GM23248 (cell line): ENCODE results near the gene TAF1B. TPM values are rescaled to one million over a fixed set of nuclear protein-coding genes. Genes with fewer than 3 reads are reported as not detected.
"Not testable (repeated sequence)": the region's sequence is repeated elsewhere in the genome, so short reads cannot be mapped to it uniquely, and the experiment has no call there.

Source experiments
- DNase-seq: peaks from one replicate; pipeline ENCODE4 v3.0.0-alpha.2; 2015
- H2AFZ ChIP-seq: fragments of 200-600 bp; sonication (generic); 2 replicates; pipeline ENCODE4 v1.6.1; 2016; ENCODE audit warnings: antibody characterized with exemption
- H3F3A ChIP-seq: fragments of 200-600 bp; sonication (generic); 2 replicates; pipeline ENCODE4 v1.6.1; 2016; ENCODE audit warnings: mild to moderate bottlenecking, antibody characterized with exemption, mixed run types; ENCODE audit not compliant: insufficient read depth
- H3K27ac ChIP-seq: fragments of 200-600 bp; sonication (generic); 2 replicates; pipeline ENCODE4 v1.5.1; 2016; ENCODE audit warnings: mild to moderate bottlenecking
- H3K27me3 ChIP-seq: fragments of 200-600 bp; sonication (generic); replicated peaks from 2 replicates; pipeline ENCODE4 v1.6.1; 2016; ENCODE audit warnings: mild to moderate bottlenecking; ENCODE audit not compliant: insufficient read depth
- H3K36me3 ChIP-seq: fragments of 200-600 bp; sonication (generic); 2 replicates; pipeline ENCODE4 v1.6.1; 2016; ENCODE audit warnings: low read depth, mild to moderate bottlenecking
- H3K4me1 ChIP-seq: fragments of 200-600 bp; sonication (generic); 2 replicates; pipeline ENCODE4 v1.6.1; 2016; ENCODE audit warnings: mild to moderate bottlenecking; ENCODE audit not compliant: insufficient read depth
- H3K4me2 ChIP-seq: fragments of 200-600 bp; sonication (generic); one replicate; pipeline ENCODE4 v1.6.1; 2016; ENCODE audit warnings: mild to moderate bottlenecking; ENCODE audit not compliant: unreplicated experiment
- H3K4me3 ChIP-seq: fragments of 200-600 bp; sonication (generic); 2 replicates; pipeline ENCODE4 v1.5.1; 2016; ENCODE audit warnings: mild to moderate bottlenecking
- H3K79me2 ChIP-seq: fragments of 200-600 bp; sonication (generic); 2 replicates; pipeline ENCODE4 v1.6.1; 2016; ENCODE audit warnings: mild to moderate bottlenecking; ENCODE audit not compliant: insufficient read depth
- H3K9ac ChIP-seq: fragments of 200-600 bp; sonication (generic); 2 replicates; pipeline ENCODE4 v1.6.1; 2016; ENCODE audit warnings: mild to moderate bottlenecking
- H3K9me2 ChIP-seq: fragments of 200-600 bp; sonication (generic); 2 replicates; pipeline ENCODE4 v1.6.1; 2016; ENCODE audit warnings: mixed run types, mild to moderate bottlenecking, moderate library complexity; ENCODE audit not compliant: insufficient read depth
- H3K9me3 ChIP-seq: fragments of 200-600 bp; sonication (generic); one replicate; pipeline ENCODE4 v1.6.1; 2017; ENCODE audit warnings: low read depth
- H4K20me1 ChIP-seq: fragments of 200-600 bp; sonication (generic); 2 replicates; pipeline ENCODE4 v1.6.0; 2016; ENCODE audit not compliant: insufficient read depth
- EZH2 ChIP-seq: fragments of 200-600 bp; sonication (generic); IDR thresholded peaks from 2 replicates; pipeline ENCODE4 v1.6.1; 2018; ENCODE audit warnings: antibody characterized with exemption, mild to moderate bottlenecking; ENCODE audit not compliant: insufficient read depth, poor library complexity, severe bottlenecking
- EZH2phosphoT487 ChIP-seq: fragments of 200-600 bp; sonication (generic); IDR thresholded peaks from 2 replicates; pipeline ENCODE4 v1.6.1; 2018; ENCODE audit warnings: antibody characterized with exemption, moderate library complexity, mild to moderate bottlenecking, low read depth; ENCODE audit not compliant: insufficient read depth
- WGBS, 2 experiments: methylation state at CpG; one replicate each; pipeline ENCODE4 v1.1.6; 2015 to 2017; ENCODE audit warnings: low lambda C conversion rate in 2 of 2, low coverage in 1 of 2; ENCODE audit errors: missing lambda C conversion rate in 2 of 2; 5-methylcytosine and 5-hydroxymethylcytosine counted together
- in situ Hi-C: fragments of 300-500 bp; cut with MboI; formaldehyde crosslinking; loops from 2 replicates; pipeline ENCODE4 v1.15.0; 2020
- polyA plus RNA-seq: library from polyadenylated mRNA; unstranded; fragments of >200 nt; fragmentation: Nextera tagmentation; extraction: Ambion mirVana; gene quantifications from 2 replicates; pipeline ENCODE4 v1.2.1, GENCODE V29; 2016
- total RNA-seq: library from RNA; depleted of rRNA; stranded (reverse); fragments of >200 nt; shearing (Covaris generic); gene quantifications from 2 replicates; pipeline ENCODE4 v1.2.3, GENCODE V29; 2014

TAF1B gene
- total and polyA plus RNA-seq, 2 experiments from 2014 or later: 16.6 to 27.0 TPM

DNA sequence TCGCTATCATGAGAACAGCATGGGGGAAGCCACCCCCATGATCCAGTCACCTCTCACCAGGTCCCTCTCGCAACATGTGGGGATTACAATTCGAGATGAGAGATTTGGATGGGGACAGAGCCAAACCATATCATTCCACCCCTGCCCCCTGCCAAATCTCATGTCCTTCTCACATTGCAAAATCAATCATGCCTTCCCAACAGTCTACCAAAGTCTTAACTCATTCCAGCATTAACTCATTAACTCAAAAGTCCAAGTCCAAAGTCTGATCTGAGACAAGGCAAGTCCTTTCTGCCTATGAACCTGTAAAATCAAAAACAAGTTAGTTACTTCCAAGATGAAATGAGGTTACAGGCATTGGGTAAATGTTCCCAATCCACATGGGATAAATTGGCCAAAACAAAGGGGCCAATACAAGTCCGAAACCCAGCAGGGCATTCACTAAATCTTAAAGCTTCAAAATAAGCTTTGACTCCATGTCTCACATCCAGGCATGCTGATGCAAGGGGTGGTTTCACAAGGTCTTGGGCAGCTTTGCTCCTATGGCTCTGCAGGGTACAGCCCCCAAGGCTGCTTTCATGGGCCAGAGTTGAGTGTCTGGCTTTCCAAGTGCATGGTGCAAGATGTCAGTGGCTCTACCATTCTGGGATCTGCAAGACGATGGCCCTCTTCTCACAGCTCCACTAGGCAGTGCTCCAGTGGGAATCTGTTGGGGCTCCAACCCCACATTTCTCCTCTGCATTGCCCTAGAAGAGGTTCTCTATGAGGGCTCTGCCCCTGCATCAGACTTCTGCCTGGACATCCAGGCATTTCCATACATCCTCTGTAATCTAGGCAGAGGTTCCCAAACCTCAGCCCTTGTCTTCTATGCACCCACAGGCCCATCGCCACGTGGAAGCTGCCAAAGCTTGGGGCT is 14.8 kb downstream of the TAF1B start:
- 99% methylated on average over 7 of the region's 7 CpGs for WGBS, 2 experiments

DNA sequence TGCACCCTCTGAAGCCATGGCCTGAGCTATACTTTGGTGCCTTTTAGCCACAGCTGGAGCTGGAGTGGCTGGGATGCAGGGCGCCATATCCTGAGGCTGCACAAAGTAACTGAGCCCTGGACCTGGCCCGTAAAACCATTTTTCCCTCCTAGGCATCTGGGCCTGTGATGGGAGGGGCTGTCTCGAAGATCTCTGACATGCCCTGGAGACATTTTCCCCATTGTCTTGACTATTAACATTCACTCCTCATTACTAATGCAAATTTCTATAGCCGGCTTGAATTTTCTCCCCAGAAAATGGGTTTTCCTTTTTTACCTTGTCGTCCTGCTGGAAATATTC is 15.4 kb downstream of the TAF1B start:
- H3K36me3 ChIP-seq: peaks cover 55% of the 10 kb centered on the region; the same call in 1 of the 2 replicates
- no peak for DNase-seq
- no peaks in the 10 kb centered on the region for H3K4me1 ChIP-seq
- no peak overlapping the region for H2AFZ ChIP-seq
- no peak overlapping the region for H3K4me3 ChIP-seq
- WGBS, 2 experiments: 95 to 99% methylated on average over 5 of the region's 5 CpGs
- H4K20me1 ChIP-seq: no peaks in the 10 kb centered on the region
- in situ Hi-C loops: no loop called here
- H3K9me3 ChIP-seq: no peaks in the 10 kb centered on the region
- no peak overlapping the region for H3K27ac ChIP-seq
- H3K79me2 ChIP-seq: no peaks in the 10 kb centered on the region
- H3K4me2 ChIP-seq: no peak overlapping the region
- no peaks in the 10 kb centered on the region for H3K27me3 ChIP-seq
- no peaks in the 10 kb centered on the region for H3K9me2 ChIP-seq
- H3F3A ChIP-seq: no peaks in the 10 kb centered on the region
- TF ChIP-seq EZH2: no peak
- TF ChIP-seq EZH2phosphoT487: no peak
- H3K9ac ChIP-seq: no peak overlapping the region

More for the DNA sequence above, 14.8 kb downstream of the TAF1B start:
- in situ Hi-C loops: no loop called here
- Histone ChIP-seq H3K9me3 (no peaks in the 10 kb centered on the region), H4K20me1 (no peaks in the 10 kb centered on the region), H3K9ac (no peak overlapping the region), H3K9me2 (no peaks in the 10 kb centered on the region), H3K36me3 (peaks cover 57% of the 10 kb centered on the region; the same call in 1 of the 2 replicates), H3K4me3 (no peak overlapping the region), H2AFZ (no peak overlapping the region), H3K27ac (no peak overlapping the region), H3K27me3 (no peaks in the 10 kb centered on the region), H3F3A (no peaks in the 10 kb centered on the region), H3K4me2 (no peak overlapping the region), H3K79me2 (no peaks in the 10 kb centered on the region), H3K4me1 (no peaks in the 10 kb centered on the region)
- TF ChIP-seq EZH2phosphoT487 (no peak), EZH2 (no peak)
- DNase-seq: no peak

DNA sequence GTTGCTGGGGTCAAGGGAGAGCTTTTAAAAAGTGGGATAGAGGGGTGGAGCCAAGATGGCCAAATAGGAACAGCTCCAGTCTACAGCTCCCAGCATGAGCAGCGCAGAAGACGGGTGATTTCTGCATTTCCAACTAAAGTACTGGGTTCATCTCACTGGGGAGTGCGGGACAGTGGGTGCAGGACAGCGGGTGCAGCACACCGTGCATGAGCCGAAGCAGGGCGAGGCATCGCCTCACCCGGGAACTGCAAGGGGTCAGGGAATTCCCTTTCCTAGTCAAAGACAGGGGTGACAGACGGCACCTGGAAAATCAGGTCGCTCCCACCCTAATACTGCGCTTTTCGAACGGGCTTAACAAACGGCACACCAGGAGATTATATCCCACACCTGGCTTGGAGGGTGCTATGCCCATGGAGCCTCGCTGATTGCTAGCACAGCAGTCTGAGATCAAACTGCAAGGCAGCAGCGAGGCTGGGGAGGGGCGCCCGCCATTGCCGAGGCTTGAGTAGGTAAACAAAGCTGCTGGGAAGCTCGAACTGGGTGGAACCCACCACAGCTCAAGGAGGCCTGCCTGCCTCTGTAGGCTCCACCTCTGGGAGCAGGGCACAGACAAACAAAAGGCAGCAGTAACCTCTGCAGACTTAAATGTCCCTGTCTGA is 17.8 kb downstream of the TAF1B start:
- H3K79me2 ChIP-seq, H3F3A ChIP-seq, H3K4me2 ChIP-seq, H3K9me3 ChIP-seq, H4K20me1 ChIP-seq, H2AFZ ChIP-seq, H3K27me3 ChIP-seq, H3K4me3 ChIP-seq, H3K9me2 ChIP-seq, in situ Hi-C loops, H3K27ac ChIP-seq, DNase-seq, H3K4me1 ChIP-seq, H3K9ac ChIP-seq: not testable (repeated sequence)
- WGBS, 2 experiments: 99% methylated on average over 21 of the region's 21 CpGs
- H3K36me3 ChIP-seq: peaks cover 34% of the 10 kb centered on the region; the same call in 1 of the 2 replicates

DNA sequence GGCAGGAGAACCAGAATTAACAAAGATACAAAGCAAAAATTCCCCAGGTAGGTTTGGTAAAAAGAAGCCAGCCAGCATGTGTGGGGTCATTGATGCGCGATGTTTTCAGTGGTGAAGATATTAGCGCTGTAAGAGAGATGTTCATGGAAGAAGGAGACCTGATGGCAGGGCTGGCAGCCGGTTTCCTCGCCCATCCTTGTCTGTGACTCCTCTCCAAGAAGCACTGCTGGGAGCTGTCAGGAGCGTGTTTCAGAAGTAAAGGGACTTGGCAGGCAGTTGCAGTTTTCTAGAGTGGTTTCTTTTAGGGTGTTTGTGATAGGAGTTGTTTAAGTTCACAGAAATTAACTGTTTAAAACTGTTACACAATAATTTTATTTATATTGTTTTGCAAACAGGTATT is 24.6 kb downstream of the TAF1B start:
- Histone ChIP-seq H3F3A (no peaks in the 10 kb centered on the region), H3K36me3 (peaks cover 20% of the 10 kb centered on the region), H3K79me2 (no peaks in the 10 kb centered on the region), H3K4me3 (no peak overlapping the region), H3K9me2 (no peaks in the 10 kb centered on the region), H3K9me3 (no peaks in the 10 kb centered on the region), H4K20me1 (no peaks in the 10 kb centered on the region), H3K4me2 (no peak overlapping the region), H2AFZ (no peak overlapping the region), H3K27ac (no peak overlapping the region), H3K9ac (no peak overlapping the region), H3K27me3 (no peaks in the 10 kb centered on the region), H3K4me1 (no peaks in the 10 kb centered on the region)
- 92 to 95% methylated on average over 6 of the region's 6 CpGs for WGBS, 2 experiments
- DNase-seq: no peak
- TF ChIP-seq EZH2: no peak
- no peak for TF ChIP-seq EZH2phosphoT487
- in situ Hi-C loops: no loop called here
